Tongue (tissue), 2 donors: ENCODE data around the gene ITPR1. TPM values are rescaled to one million over a fixed set of nuclear protein-coding genes. Genes with fewer than 3 reads are reported as not detected.

Experiments
- DNase-seq: peaks from one replicate; pipeline ENCODE4 v3.0.0-alpha.2; 2015
- total RNA-seq: library from RNA; depleted of rRNA; stranded (reverse); fragments of >200 nt; gene quantifications from one replicate; pipeline ENCODE4 v1.2.3, GENCODE V29; 2014

ITPR1 gene
- total RNA-seq, 1 donor from 2014 or later, result 47.3 TPM

- no peak for DNase-seq
Observed at GRCh38 chr3:4859788-4860187, 366.6 kb downstream of the ITPR1 start.

DNA sequence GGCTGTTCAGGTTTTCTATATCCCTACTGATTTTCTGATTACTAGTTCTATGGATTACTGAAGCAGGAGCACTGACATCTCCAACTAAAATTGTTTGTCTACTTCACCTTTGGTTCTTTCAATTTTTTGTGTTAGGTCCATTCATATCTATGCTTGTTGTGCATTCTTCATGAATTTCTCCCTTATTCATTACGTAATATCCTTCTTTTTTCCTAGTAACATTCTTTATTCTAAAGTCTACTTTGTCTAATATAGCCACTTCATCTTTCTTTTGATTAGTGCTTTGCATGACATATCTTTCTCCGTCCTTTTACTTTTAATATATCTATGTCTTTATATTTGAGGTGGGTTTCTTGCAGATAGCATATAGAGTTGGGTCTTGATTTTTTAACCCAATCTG, 369.8 kb downstream of the ITPR1 start:
- no peak for DNase-seq

GRCh38 chr3:4864503-4864902, 371.4 kb downstream of the ITPR1 start:
- no peak for DNase-seq

DNA sequence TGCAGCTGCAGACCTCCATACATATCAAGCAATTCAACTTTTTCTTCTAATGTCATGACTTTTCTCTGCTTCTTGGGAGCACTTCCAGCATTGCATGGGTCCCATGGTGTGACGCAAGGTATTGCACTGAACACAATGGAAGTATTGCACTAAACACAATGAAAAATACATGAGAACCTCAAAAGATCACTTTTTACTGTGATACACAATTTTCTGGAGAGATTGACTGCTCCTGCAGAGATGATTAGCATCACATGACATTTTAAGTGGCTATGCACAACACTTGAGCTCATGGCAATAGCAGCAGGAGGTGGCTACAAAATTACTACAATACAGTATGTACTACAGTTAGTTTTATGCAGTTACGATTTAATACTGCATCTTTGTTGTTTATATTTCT, 372.6 kb downstream of the ITPR1 start:
- DNase-seq, result no peak

DNA sequence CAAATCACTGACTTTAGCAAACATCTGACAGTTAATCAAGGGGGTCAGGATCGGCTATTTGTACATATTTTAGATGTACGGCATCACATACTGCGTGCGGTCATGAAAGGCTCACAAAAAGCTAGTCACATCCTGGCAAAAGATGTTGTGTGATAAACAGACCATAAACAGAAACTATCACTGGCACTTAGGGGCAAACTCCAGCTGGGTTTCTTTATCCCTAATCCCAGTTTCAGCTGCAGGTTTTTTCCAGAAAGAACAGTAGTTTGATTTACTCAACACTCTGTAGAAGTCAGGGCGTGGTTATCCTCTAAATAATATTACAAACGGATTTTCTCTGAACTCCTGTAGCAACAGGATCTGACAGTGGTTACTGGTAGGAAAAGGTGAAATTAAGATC, 373.7 kb downstream of the ITPR1 start:
- peak; percentile 82 for DNase-seq

DNA sequence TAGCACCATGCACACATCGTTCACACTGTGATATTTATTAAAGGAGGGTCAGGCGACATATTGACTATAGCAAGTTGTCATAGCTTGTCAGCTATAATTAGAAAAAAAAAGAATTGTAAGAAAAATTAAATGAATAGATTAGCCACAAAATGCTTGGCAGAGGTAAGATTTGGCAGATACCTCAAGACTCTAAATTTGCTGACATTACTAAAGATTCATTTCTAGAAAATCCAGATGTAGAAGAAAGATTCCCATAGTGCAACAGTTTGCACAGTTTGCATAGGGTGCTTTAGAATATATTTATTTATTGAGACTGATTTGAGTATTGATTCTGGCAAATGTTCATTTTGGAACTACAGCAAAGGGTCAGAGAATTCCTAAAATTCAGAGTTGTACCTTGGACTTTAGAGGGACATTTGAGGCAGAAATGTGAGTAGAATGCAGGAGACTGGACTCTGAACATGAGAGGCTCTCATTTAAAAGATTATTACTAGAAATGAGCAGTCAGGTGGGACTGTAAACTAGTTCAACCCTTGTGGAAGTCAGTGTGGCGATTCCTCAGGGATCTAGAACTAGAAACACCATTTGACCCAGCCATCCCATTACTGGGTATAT, 384.1 kb downstream of the ITPR1 start:
- no peak for DNase-seq

GRCh38 chr3:4880850-4881249, 387.7 kb downstream of the ITPR1 start:
- no peak for DNase-seq

- no peak for DNase-seq
Observed at GRCh38 chr3:4882548-4882947, 389.4 kb downstream of the ITPR1 start.

- DNase-seq, result no peak
Observed at GRCh38 chr3:4883011-4883410, 389.9 kb downstream of the ITPR1 start.

GRCh38 chr3:4884888-4885287, 391.7 kb downstream of the ITPR1 start:
- no peak for DNase-seq

- DNase-seq, result no peak
Observed at GRCh38 chr3:4885316-4885715, 392.2 kb downstream of the ITPR1 start.

DNA sequence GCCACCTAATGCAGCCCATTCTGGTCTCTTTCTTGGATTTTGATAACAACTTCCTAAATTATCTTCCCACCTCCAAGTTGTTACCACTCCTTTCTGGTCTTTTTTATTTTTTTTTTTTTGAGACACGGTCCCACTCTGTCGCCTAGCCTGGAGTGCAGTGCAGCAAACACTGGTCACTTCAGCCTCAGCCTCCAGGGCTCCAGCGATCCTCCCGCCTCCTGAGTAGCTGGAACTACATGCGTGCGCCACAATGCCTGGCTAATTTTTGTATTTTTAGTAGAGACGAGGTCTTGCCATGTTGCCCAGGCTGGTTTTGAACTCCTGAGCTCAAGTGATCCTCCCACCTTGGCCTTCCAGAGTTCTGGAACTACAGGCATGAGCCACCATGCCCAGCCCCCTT, 393.3 kb downstream of the ITPR1 start:
- DNase-seq, result no peak

GRCh38 chr3:4887177-4887576, 394.0 kb downstream of the ITPR1 start:
- DNase-seq, result no peak

GRCh38 chr3:4888913-4889846, 396.0 kb downstream of the ITPR1 start:
- no peak for DNase-seq

DNA sequence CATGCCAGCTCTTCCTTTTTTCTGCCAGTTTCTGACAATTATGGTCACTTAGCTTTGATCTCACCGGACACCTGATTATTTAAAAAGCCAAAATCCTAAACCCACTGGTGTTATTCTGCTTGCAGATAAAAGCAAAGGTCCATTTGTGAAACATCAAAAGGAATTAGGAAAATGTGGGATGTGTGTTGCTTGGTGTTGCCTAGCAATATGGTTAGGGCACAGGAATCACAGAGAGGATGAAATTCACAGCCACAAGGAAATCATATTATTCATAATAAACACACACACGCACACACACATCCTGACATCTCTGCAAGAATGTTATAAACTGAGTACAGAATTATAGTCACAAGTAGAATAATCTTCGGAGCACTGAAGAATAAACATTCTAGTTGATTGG, 396.7 kb downstream of the ITPR1 start:
- DNase-seq, result no peak

DNA sequence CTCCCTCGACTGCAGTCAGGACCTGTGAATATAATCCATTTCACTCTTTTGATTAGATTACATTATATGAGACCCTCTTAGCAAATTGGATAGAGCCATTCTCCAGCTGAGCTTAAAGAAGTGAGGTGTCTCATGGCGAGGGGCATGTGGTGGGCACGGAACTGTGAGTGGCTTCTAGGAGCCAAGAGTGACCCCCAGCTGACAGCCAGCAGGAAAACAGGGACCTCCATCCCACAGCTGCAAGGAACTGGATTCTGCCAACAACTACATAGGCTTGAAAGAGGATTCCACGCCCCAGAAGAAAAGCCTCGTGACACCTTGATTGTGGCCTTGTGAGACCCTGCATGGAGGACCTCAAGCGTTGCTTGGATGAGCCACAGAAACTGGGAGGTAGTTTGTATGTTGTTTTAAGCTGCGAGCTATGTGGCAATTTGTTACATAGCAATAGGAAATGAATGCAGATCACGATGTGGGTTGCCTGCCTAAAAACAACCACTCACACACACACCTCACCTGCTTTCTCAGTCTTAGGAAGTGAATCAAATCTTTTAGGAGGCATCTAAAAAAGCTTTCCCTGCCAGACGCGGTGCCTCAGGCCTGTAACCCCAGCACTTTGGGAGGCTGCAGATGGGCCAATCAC, 401.9 kb downstream of the ITPR1 start:
- no peak for DNase-seq

DNA sequence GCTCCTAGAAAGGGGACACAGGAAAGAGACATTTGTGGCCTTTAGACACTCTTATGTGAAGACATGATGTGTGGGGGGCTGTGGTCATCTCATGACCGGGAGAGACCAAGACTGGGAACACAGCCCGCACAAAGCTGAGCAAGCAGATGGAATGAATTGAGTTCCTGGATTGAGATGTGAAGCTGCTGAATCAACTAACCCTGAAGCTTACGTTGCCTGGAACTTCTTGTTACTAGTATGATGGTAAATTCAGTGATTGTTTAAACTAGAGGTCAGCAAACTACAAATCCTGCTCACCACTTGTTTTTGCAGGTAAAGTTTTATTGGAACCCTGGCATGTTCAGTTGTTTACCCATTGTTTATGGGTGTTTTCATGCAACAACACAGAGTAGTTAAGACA, 402.7 kb downstream of the ITPR1 start:
- no peak for DNase-seq

Other genes with a start within 250 kb of the ITPR1 start
- 14.7 TPM for gene SETMAR, start 190.0 kb upstream of the ITPR1 start, total RNA-seq
- gene SUMF1, start 26.1 kb upstream of the ITPR1 start, total RNA-seq, result 55.4 TPM